Chondrocyte (in vitro differentiated cells): ENCODE results near the gene METTL5. TPM values are rescaled to one million over a fixed set of nuclear protein-coding genes. Genes with fewer than 3 reads are reported as not detected.
"Not testable (repeated sequence)": the region's sequence is repeated elsewhere in the genome, so short reads cannot be mapped to it uniquely, and the experiment has no call there.

Experiments used
- DNase-seq: peaks from one replicate; pipeline ENCODE4 v3.0.0; 2021; ENCODE audit warnings: mixed read lengths, low spot score
- H3K27ac Mint-ChIP-seq: one replicate; pipeline ENCODE4 v1.8.0; 2021; ENCODE audit warnings: mild to moderate bottlenecking, moderate library complexity, mixed read lengths; ENCODE audit not compliant: unreplicated experiment
- H3K27me3 Mint-ChIP-seq: 2 replicates; pipeline ENCODE4 v1.8.0; 2021; ENCODE audit warnings: low read depth, mixed read lengths
- H3K36me3 Mint-ChIP-seq: 2 replicates; pipeline ENCODE4 v1.8.0; 2021; ENCODE audit warnings: low read depth, mixed read lengths
- H3K4me1 Mint-ChIP-seq: 2 replicates; pipeline ENCODE4 v1.8.0; 2021; ENCODE audit warnings: low read depth, mild to moderate bottlenecking, mixed read lengths
- H3K4me3 Mint-ChIP-seq: one replicate; pipeline ENCODE4 v1.8.0; 2021; ENCODE audit warnings: mild to moderate bottlenecking, moderate library complexity, mixed read lengths; ENCODE audit not compliant: unreplicated experiment
- H3K9me3 Mint-ChIP-seq: 2 replicates; pipeline ENCODE4 v1.8.0; 2021; ENCODE audit warnings: low read depth, mixed read lengths
- CTCF ChIP-seq: fragments of 200-600 bp; sonication (generic); IDR thresholded peaks from 2 replicates; pipeline ENCODE4 v1.5.0; 2021; ENCODE audit warnings: antibody characterized with exemption, mild to moderate bottlenecking, moderate library complexity
- long read RNA-seq: library from polyadenylated mRNA; stranded (forward); transcript quantifications from one replicate; pipeline ENCODE4 v2.0.0, GENCODE V29; 2021
- total RNA-seq: library from RNA; stranded (reverse); gene quantifications from 3 replicates; pipeline ENCODE4 v1.2.1, GENCODE V29; 2021

The METTL5 gene
- total RNA-seq, result 43.5 to 47.6 TPM (median 45.2 TPM) in 3 replicates
- long read RNA-seq, transcript METTL5-206 (8 exons, 880 nt), result minor isoform, 17 of 46 reads
- long read RNA-seq, transcript METTL5-203 (8 exons, 800 nt), result major isoform, 19 of 46 reads
- long read RNA-seq, partial matches to known transcripts, result 2 of 46 reads
- long read RNA-seq, other reads (novel, unspliced or antisense), result 4 of 46 reads

- DNase-seq, result no peak
- Mint-ChIP-seq H3K4me1 (peaks cover 63% of the 10 kb centered on the region), H3K36me3 (peaks cover 2% of the 10 kb centered on the region), H3K4me3 (peak within 1 kb of the TSS; percentile 71), H3K27ac (peak within 1 kb of the TSS; percentile 80), H3K9me3 (no peaks in the 10 kb centered on the region), H3K27me3 (no peaks in the 10 kb centered on the region)
- peak; percentile 100 for TF ChIP-seq CTCF
Observed at GRCh38 chr2:169824373-169825333, at the start of gene METTL5. METTL5 (minus strand) TSS chr2:169824905; CDS start chr2:169824597, 308 bp downstream.

GRCh38 chr2:169871994-169872393, 47.3 kb upstream of the METTL5 start:
- TF ChIP-seq CTCF, result no peak
- DNase-seq, result no peak
- no peak overlapping the region for H3K4me3 Mint-ChIP-seq
- peaks cover 4% of the 10 kb centered on the region for H3K4me1 Mint-ChIP-seq
- peaks cover 3% of the 10 kb centered on the region for H3K36me3 Mint-ChIP-seq
- no peaks in the 10 kb centered on the region for H3K9me3 Mint-ChIP-seq
- no peak overlapping the region for H3K27ac Mint-ChIP-seq
- no peaks in the 10 kb centered on the region for H3K27me3 Mint-ChIP-seq

GRCh38 chr2:169871369-169871768, 46.7 kb upstream of the METTL5 start:
- H3K9me3 Mint-ChIP-seq, H3K27me3 Mint-ChIP-seq, H3K27ac Mint-ChIP-seq, H3K36me3 Mint-ChIP-seq, DNase-seq, H3K4me1 Mint-ChIP-seq, H3K4me3 Mint-ChIP-seq: not testable (repeated sequence)

GRCh38 chr2:169868951-169869350, 44.2 kb upstream of the METTL5 start:
- no peaks in the 10 kb centered on the region for H3K27me3 Mint-ChIP-seq
- no peak overlapping the region for H3K27ac Mint-ChIP-seq
- no peaks in the 10 kb centered on the region for H3K36me3 Mint-ChIP-seq
- no peak for TF ChIP-seq CTCF
- H3K4me1 Mint-ChIP-seq, result peaks cover 11% of the 10 kb centered on the region
- no peak for DNase-seq
- no peak overlapping the region for H3K4me3 Mint-ChIP-seq
- no peaks in the 10 kb centered on the region for H3K9me3 Mint-ChIP-seq

GRCh38 chr2:169867579-169867978, 42.9 kb upstream of the METTL5 start:
- H3K27ac Mint-ChIP-seq, result no peak overlapping the region
- H3K4me3 Mint-ChIP-seq, result no peak overlapping the region
- no peak for TF ChIP-seq CTCF
- peaks cover 25% of the 10 kb centered on the region for H3K4me1 Mint-ChIP-seq
- no peak for DNase-seq
- no peaks in the 10 kb centered on the region for H3K9me3 Mint-ChIP-seq
- no peaks in the 10 kb centered on the region for H3K36me3 Mint-ChIP-seq
- H3K27me3 Mint-ChIP-seq, result no peaks in the 10 kb centered on the region

- not testable (repeated sequence) for DNase-seq, H3K27me3 Mint-ChIP-seq, H3K4me3 Mint-ChIP-seq, H3K9me3 Mint-ChIP-seq, H3K36me3 Mint-ChIP-seq, H3K27ac Mint-ChIP-seq
- H3K4me1 Mint-ChIP-seq, result peaks cover 29% of the 10 kb centered on the region
Observed at GRCh38 chr2:169866230-169866629, 41.5 kb upstream of the METTL5 start.
